Hepatocyte (in vitro differentiated cells): Measurements from ENCODE around the gene MFGE8.

Source experiments
- EZH2 ChIP-seq: fragments of 200-600 bp; sonication (generic); IDR thresholded peaks from 2 replicates; pipeline ENCODE4 v1.6.1; 2016; ENCODE audit warnings: antibody characterized with exemption, mild to moderate bottlenecking, borderline replicate concordance
- TF ChIP-seq, protein P1 (sequence below): fragments of 200-600 bp; sonication (generic); IDR thresholded peaks from 2 replicates; pipeline ENCODE4 v1.5.1; 2016; ENCODE audit warnings: antibody characterized with exemption, mild to moderate bottlenecking; ENCODE audit not compliant: poor library complexity

DNA sequence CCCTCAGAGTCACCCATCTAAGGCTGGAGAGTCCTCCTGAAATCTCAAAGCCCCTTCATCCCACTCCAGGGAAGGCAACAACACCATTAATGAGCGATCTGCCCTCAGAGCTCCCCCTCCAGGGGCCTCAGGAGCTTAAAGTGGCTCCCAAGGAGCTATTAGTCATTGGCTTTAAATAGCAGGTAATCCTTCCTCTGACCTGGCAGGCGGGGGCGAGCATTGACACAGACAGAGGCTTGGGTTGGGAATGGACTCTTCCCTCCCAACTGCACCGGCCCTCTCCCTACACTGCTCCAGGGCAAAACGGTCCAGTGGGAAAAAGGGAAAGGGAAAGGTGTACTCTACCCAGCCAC lies 1.4 kb downstream of the MFGE8 start:
- TF ChIP-seq, protein P1, sequence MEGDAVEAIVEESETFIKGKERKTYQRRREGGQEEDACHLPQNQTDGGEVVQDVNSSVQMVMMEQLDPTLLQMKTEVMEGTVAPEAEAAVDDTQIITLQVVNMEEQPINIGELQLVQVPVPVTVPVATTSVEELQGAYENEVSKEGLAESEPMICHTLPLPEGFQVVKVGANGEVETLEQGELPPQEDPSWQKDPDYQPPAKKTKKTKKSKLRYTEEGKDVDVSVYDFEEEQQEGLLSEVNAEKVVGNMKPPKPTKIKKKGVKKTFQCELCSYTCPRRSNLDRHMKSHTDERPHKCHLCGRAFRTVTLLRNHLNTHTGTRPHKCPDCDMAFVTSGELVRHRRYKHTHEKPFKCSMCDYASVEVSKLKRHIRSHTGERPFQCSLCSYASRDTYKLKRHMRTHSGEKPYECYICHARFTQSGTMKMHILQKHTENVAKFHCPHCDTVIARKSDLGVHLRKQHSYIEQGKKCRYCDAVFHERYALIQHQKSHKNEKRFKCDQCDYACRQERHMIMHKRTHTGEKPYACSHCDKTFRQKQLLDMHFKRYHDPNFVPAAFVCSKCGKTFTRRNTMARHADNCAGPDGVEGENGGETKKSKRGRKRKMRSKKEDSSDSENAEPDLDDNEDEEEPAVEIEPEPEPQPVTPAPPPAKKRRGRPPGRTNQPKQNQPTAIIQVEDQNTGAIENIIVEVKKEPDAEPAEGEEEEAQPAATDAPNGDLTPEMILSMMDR, result no peak
- no peak for TF ChIP-seq EZH2
